SHP77 (cell line): ENCODE results near the gene GPR68.

Experiments used
- DNase-seq, 2 experiments: peaks; one replicate each; lab custom pipeline; 2025; lab: John Stamatoyannopoulos, UW

Gene GPR68

GRCh38 chr14:91244501-91244901 is at the start of gene GPR68:
Gene GPR68 (minus strand): TSS chr14:91244704. CDS start chr14:91235050, 9,654 bp downstream.
- peak in 1 of 2 experiments; percentile 46 for DNase-seq

- DNase-seq, result no peak
Observed at GRCh38 chr14:91294153-91294552, 49.6 kb upstream of the GPR68 start.

GRCh38 chr14:91293281-91293680 is 48.8 kb upstream of the GPR68 start:
- DNase-seq, result no peak

- DNase-seq, result no peak
Observed at GRCh38 chr14:91292491-91292890, 48.0 kb upstream of the GPR68 start.

- no peak for DNase-seq
Observed at GRCh38 chr14:91291786-91292405, 47.4 kb upstream of the GPR68 start.

- no peak for DNase-seq
Observed at GRCh38 chr14:91290986-91291385, 46.5 kb upstream of the GPR68 start.

GRCh38 chr14:91289464-91289863 is 45.0 kb upstream of the GPR68 start:
- DNase-seq, result no peak

GRCh38 chr14:91288876-91289275 is 44.4 kb upstream of the GPR68 start:
- no peak for DNase-seq

- peak; percentile 33 to 46 for DNase-seq
Observed at GRCh38 chr14:91286530-91286937, 42.0 kb upstream of the GPR68 start.

- DNase-seq, result no peak
Observed at GRCh38 chr14:91284791-91285548, 40.5 kb upstream of the GPR68 start.

- DNase-seq, result no peak
Observed at GRCh38 chr14:91284146-91284790, 39.8 kb upstream of the GPR68 start.

- DNase-seq, result no peak
Observed at GRCh38 chr14:91283666-91284065, 39.2 kb upstream of the GPR68 start.

- DNase-seq, result no peak
Observed at GRCh38 chr14:91282954-91283645, 38.6 kb upstream of the GPR68 start.

GRCh38 chr14:91281346-91281745 is 36.8 kb upstream of the GPR68 start:
- no peak for DNase-seq

- DNase-seq, result peak; percentile 19 to 58
Observed at GRCh38 chr14:91280129-91280528, 35.6 kb upstream of the GPR68 start.

- DNase-seq, result no peak
Observed at GRCh38 chr14:91279354-91279753, 34.9 kb upstream of the GPR68 start.

- DNase-seq, result no peak
Observed at GRCh38 chr14:91278383-91278715, 33.8 kb upstream of the GPR68 start.

- DNase-seq, result no peak
Observed at GRCh38 chr14:91277546-91278382, 33.3 kb upstream of the GPR68 start.

GRCh38 chr14:91274796-91275195 is 30.3 kb upstream of the GPR68 start:
- no peak for DNase-seq

GRCh38 chr14:91273885-91274273 is 29.4 kb upstream of the GPR68 start:
- no peak for DNase-seq

GRCh38 chr14:91273273-91273884 is 28.9 kb upstream of the GPR68 start:
- no peak for DNase-seq
